Ovary (tissue), 9 donors: ENCODE results near the gene MAPK10. TPM values are rescaled to one million over a fixed set of nuclear protein-coding genes. Genes with fewer than 3 reads are reported as not detected.

ENCODE experiments used
- DNase-seq, 5 donors: peaks; one replicate each; pipeline ENCODE4 v3.0.0-alpha.2; 2019 to 2020
- H3K27ac ChIP-seq, 2 donors: fragments of 200-600 bp; one replicate each; pipeline versions ENCODE4 v1.5.1 to v1.8.0; 2019 to 2022
- H3K27me3 ChIP-seq: fragments of 200-600 bp; one replicate; pipeline ENCODE4 v1.8.0; 2022
- H3K36me3 ChIP-seq: fragments of 200-600 bp; sonication (generic); one replicate; pipeline ENCODE4 v1.5.1; 2019
- H3K4me1 ChIP-seq: one replicate; pipeline ENCODE4 v1.8.1; 2013; ENCODE audit warnings: mild to moderate bottlenecking, moderate library complexity; ENCODE audit not compliant: insufficient read depth
- H3K4me3 ChIP-seq: fragments of 200-600 bp; sonication (generic); one replicate; pipeline ENCODE4 v1.5.1; 2017
- H3K9me3 ChIP-seq, 2 donors: fragments of 200-600 bp in 1 of 2; sonication (generic) in 1 of 2; one replicate each; pipeline versions ENCODE4 v1.5.1 to v1.8.1; 2013 to 2019; ENCODE audit warnings: mild to moderate bottlenecking in 1 of 2, moderate library complexity in 1 of 2
- EP300 ChIP-seq: sonication (generic); formaldehyde crosslinking; IDR thresholded peaks from one replicate; pipeline ENCODE4 v1.6.1; 2017; ENCODE audit warnings: antibody characterized with exemption
- POLR2A ChIP-seq: fragments of 450-650 bp; IDR thresholded peaks from one replicate; pipeline ENCODE4 v1.6.1; 2017; ENCODE audit warnings: antibody characterized with exemption, mild to moderate bottlenecking, moderate library complexity
- WGBS, 3 donors: extraction: QIAGEN DNeasy Blood & Tissue Kit in 1 of 3; methylation state at CpG; one replicate each; pipeline versions ENCODE4 v1.1.5 to v1.1.7; 2013 to 2017; 5-methylcytosine and 5-hydroxymethylcytosine counted together
- intact Hi-C, 4 donors: fragments of 100-400 bp; cut with DNase I; formaldehyde crosslinking; loops; one replicate each; pipeline versions ENCODE4 v1.11.0 to v1.15.1; 2022 to 2023
- polyA plus RNA-seq, 2 donors: library from polyadenylated mRNA; stranded (reverse); fragments of 200-250 nt in 1 of 2; fragments of 350-450 nt in 1 of 2; fragmentation: Illumina TruSeq in 1 of 2; extraction: RNeasy Lipid Tissue Mini Kit (QIAGEN cat#74804) in 1 of 2; gene quantifications; one replicate each; pipeline ENCODE4 v1.2.3, GENCODE V29; 2013 to 2014
- total RNA-seq, 7 donors: library from RNA; depleted of rRNA in 2 of 7; stranded (reverse); fragments of >200 nt in 2 of 7; fragmentation: NEBNext Ultra II Directional in 3 of 7; extraction: Animal tissue kit (Norgen Biotek cat#: 25700) in 3 of 7; gene quantifications; one replicate each; pipeline versions ENCODE4 v1.1.0 to v1.2.4, GENCODE V29; 2016 to 2023
- TF ChIP-seq, protein P1 (sequence below), 3 donors: fragments of 450-650 bp in 2 of 3; fragments of 200-600 bp in 1 of 3; IDR thresholded peaks; one replicate each; pipeline versions ENCODE4 v1.5.1 to v1.8.0; 2016 to 2022; ENCODE audit warnings: antibody characterized with exemption in 3 of 3, mild to moderate bottlenecking in 1 of 3
- donor health status: DM: no; HTN: no; CAD: no; lungs with moderate emphysema.
- donor health status: DM: no; HTN: no; CAD: no.
- donor health status: Bipolar disorder and iron deficiency.
- donor health status: DM: yes; HTN: yes; CAD: no.
- donor health status: DM: no; HTN: no; CAD: no.
- donor health status: DM: yes; HTN: yes; CAD: no.

MAPK10 gene
- total and polyA plus RNA-seq, 9 donors, result 19.3 to 41.6 (median 32.4) TPM

DNA sequence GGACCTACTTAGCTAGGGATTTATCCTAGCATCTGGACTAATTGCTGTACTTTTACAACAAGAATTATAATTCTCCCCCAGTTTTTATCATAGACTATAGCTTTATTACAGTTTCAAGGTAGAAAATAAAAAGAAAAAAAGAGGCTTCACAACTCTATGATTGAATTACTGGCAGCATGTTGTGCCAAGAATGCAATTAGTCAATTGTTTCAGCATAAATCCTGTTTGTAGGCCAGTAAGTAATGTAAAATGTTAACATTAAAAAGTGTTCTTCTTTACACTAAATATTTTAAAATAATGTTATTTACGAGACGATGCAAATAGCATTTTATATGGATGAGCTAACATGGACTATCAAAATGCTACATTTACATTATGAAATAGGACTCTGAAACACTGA, 228.4 kb downstream of the MAPK10 start:
- no peaks in the 10 kb centered on the region for H3K9me3 ChIP-seq
- no peaks in the 10 kb centered on the region for H3K36me3 ChIP-seq
- H3K4me3 ChIP-seq, result no peak overlapping the region
- WGBS, 3 donors, result 79 to 91% (median 84%) methylated on average over 2 of the region's 2 CpGs
- TF ChIP-seq POLR2A, result no peak
- no peak for TF ChIP-seq EP300
- TF ChIP-seq, protein P1, sequence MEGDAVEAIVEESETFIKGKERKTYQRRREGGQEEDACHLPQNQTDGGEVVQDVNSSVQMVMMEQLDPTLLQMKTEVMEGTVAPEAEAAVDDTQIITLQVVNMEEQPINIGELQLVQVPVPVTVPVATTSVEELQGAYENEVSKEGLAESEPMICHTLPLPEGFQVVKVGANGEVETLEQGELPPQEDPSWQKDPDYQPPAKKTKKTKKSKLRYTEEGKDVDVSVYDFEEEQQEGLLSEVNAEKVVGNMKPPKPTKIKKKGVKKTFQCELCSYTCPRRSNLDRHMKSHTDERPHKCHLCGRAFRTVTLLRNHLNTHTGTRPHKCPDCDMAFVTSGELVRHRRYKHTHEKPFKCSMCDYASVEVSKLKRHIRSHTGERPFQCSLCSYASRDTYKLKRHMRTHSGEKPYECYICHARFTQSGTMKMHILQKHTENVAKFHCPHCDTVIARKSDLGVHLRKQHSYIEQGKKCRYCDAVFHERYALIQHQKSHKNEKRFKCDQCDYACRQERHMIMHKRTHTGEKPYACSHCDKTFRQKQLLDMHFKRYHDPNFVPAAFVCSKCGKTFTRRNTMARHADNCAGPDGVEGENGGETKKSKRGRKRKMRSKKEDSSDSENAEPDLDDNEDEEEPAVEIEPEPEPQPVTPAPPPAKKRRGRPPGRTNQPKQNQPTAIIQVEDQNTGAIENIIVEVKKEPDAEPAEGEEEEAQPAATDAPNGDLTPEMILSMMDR (IDR thresholded peaks at IDR 0.05), result no peak
- intact Hi-C loops, result no loop called here
- H3K4me1 ChIP-seq, result no peaks in the 10 kb centered on the region
- no peak for DNase-seq
- H3K27ac ChIP-seq, result no peak overlapping the region
- H3K27me3 ChIP-seq, result no peaks in the 10 kb centered on the region

DNA sequence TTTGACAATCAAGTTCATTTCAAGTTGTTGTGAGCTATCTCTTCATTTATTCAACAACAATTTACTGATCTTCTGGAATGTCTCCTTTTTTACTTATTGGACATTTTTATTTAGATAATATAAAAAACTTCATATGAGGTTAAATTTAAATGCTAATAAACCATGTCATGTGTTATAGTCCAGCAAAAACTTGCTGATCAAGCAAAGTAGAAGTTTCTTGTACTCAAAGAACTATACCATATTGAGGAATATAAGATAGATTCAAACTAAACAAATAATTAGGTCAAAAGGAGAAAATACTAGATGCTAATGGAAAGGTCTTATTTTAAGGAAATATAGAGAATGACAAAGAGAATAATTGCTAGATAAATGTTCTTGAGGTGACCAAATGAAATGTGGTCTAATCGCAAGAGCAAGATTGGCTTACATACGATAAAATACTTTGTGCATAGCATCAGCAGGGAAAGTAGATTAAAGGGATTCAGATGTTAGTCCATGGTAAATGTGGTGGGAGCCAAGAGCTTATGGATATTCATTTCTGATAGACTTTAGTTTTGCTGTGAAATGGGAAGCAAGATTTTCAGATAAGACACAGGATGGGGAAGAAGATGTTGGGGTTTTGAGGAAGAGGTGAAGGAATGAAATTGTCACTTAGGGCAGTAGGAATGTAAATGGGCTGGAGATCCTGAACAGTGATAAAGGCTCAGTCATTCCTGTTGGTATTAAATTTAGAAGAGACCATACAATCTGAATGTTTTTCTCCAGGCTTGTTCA, 229.5 kb downstream of the MAPK10 start:
- no peaks in the 10 kb centered on the region for H3K4me1 ChIP-seq
- no peak for DNase-seq
- no peak overlapping the region for H3K4me3 ChIP-seq
- H3K27ac ChIP-seq, result no peak overlapping the region
- no peaks in the 10 kb centered on the region for H3K36me3 ChIP-seq
- no peaks in the 10 kb centered on the region for H3K27me3 ChIP-seq
- WGBS, 3 donors, result 90 to 100% (median 90%) methylated on average over 2 of the region's 2 CpGs
- intact Hi-C loops, result no loop called here
- no peak for TF ChIP-seq EP300
- no peak for TF ChIP-seq POLR2A
- TF ChIP-seq, protein P1 (IDR thresholded peaks at IDR 0.05), result no peak
- no peaks in the 10 kb centered on the region for H3K9me3 ChIP-seq

GRCh38 chr4:86129546-86129945, 230.3 kb downstream of the MAPK10 start:
- TF ChIP-seq, protein P1 (IDR thresholded peaks at IDR 0.05), result no peak
- TF ChIP-seq EP300, result no peak
- TF ChIP-seq POLR2A, result no peak
- Histone ChIP-seq H3K9me3 (no peaks in the 10 kb centered on the region), H3K36me3 (no peaks in the 10 kb centered on the region), H3K4me3 (no peak overlapping the region), H3K27me3 (no peaks in the 10 kb centered on the region), H3K4me1 (no peaks in the 10 kb centered on the region), H3K27ac (no peak overlapping the region)
- no peak for DNase-seq
- 69 to 80% (median 75%) methylated on average over 2 of the region's 2 CpGs for WGBS, 3 donors
- intact Hi-C loops, result no loop called here

- H3K9me3 ChIP-seq, result no peaks in the 10 kb centered on the region
- no peak overlapping the region for H3K27ac ChIP-seq
- H3K4me3 ChIP-seq, result no peak overlapping the region
- H3K27me3 ChIP-seq, result no peaks in the 10 kb centered on the region
- TF ChIP-seq POLR2A (no peak), EP300 (no peak)
- TF ChIP-seq, protein P1 (IDR thresholded peaks at IDR 0.05), result no peak
- DNase-seq, result no peak
- H3K36me3 ChIP-seq, result no peaks in the 10 kb centered on the region
- peaks cover 2% of the 10 kb centered on the region for H3K4me1 ChIP-seq
- intact Hi-C loops, result no loop called here
These were observed 237.4 kb downstream of the MAPK10 start for GRCh38 chr4:86122404-86122803.
